HL-60 (cell line): ENCODE measurements around the gene TIMMDC1.

Experiments
- DNase-seq, 2 experiments: peaks; one replicate each; pipeline ENCODE4 v3.0.0-alpha.2; 2010 to 2020; ENCODE audit warnings: low read depth in 1 of 2, low spot score in 1 of 2
- H3K27ac ChIP-seq: fragments of 250-450 bp; sonication (Bioruptor Pico); replicated peaks from 2 replicates; pipeline ENCODE4 v1.5.1; 2020; ENCODE audit warnings: mild to moderate bottlenecking, moderate library complexity
- H3K27me3 ChIP-seq: fragments of 250-450 bp; sonication (Bioruptor Pico); 2 replicates; pipeline ENCODE4 v1.5.1; 2021; ENCODE audit warnings: mild to moderate bottlenecking, moderate library complexity; ENCODE audit not compliant: insufficient read depth, poor library complexity, severe bottlenecking
- H3K4me3 ChIP-seq: replicated peaks from 2 replicates; pipeline ENCODE4 v1.5.1; 2011; ENCODE audit warnings: mild to moderate bottlenecking, control low read depth, low read length; ENCODE audit not compliant: insufficient read depth
- CTCF ChIP-seq: IDR thresholded peaks from one replicate; pipeline ENCODE4 v1.5.1; 2011; ENCODE audit warnings: low read length, control low read depth, inconsistent platforms; ENCODE audit not compliant: insufficient read depth
- GABPA ChIP-seq: IDR thresholded peaks from 2 replicates; pipeline ENCODE4 v1.6.1; 2012; ENCODE audit warnings: low read depth
- POLR2AphosphoS5 ChIP-seq: IDR thresholded peaks from 2 replicates; pipeline ENCODE4 v1.6.1; 2012; ENCODE audit warnings: low read depth
- REST ChIP-seq: IDR thresholded peaks from 2 replicates; pipeline ENCODE4 v1.6.1; 2012; ENCODE audit warnings: low read depth; ENCODE audit not compliant: insufficient replicate concordance
- SPI1 ChIP-seq: IDR thresholded peaks from 2 replicates; pipeline ENCODE4 v1.6.1; 2012; ENCODE audit warnings: low read depth, mild to moderate bottlenecking, borderline replicate concordance

The TIMMDC1 gene

GRCh38 chr3:119500901-119501300, 2.6 kb downstream of the TIMMDC1 start:
- Histone ChIP-seq H3K27me3 (no peaks in the 10 kb centered on the region), H3K27ac (no peak overlapping the region), H3K4me3 (no peak overlapping the region)
- no peak for DNase-seq
- TF ChIP-seq GABPA: no peak
- TF ChIP-seq REST: no peak
- TF ChIP-seq CTCF: no peak
- no peak for TF ChIP-seq SPI1
- TF ChIP-seq POLR2AphosphoS5: no peak

GRCh38 chr3:119506631-119507030, 8.3 kb downstream of the TIMMDC1 start:
- no peak for DNase-seq
- Histone ChIP-seq H3K27me3 (no peaks in the 10 kb centered on the region), H3K27ac (no peak overlapping the region), H3K4me3 (no peak overlapping the region)
- TF ChIP-seq SPI1 (no peak), POLR2AphosphoS5 (no peak)

- Histone ChIP-seq H3K4me3 (no peak overlapping the region), H3K27me3 (no peaks in the 10 kb centered on the region), H3K27ac (no peak overlapping the region)
- no peak for DNase-seq
- no peak for TF ChIP-seq REST
- no peak for TF ChIP-seq GABPA
- TF ChIP-seq SPI1: no peak
- no peak for TF ChIP-seq CTCF
- TF ChIP-seq POLR2AphosphoS5: no peak
Measured at GRCh38 chr3:119507404-119507803, 9.1 kb downstream of the TIMMDC1 start.

GRCh38 chr3:119508172-119508845, 10.0 kb downstream of the TIMMDC1 start:
- TF ChIP-seq CTCF (no peak), GABPA (no peak), REST (no peak), SPI1 (no peak), POLR2AphosphoS5 (no peak)
- peak in 1 of 2 experiments; percentile 35 for DNase-seq
- no peak overlapping the region for H3K4me3 ChIP-seq
- no peaks in the 10 kb centered on the region for H3K27me3 ChIP-seq
- 0 out of 2 replicates have a peak overlapping the region, but pooled peaks have one; percentile 23 for H3K27ac ChIP-seq
